HG02884 (cell line): Measurements from ENCODE around the gene TUBG1.

ENCODE experiments used
- ATAC-seq: cut with Tn5 transposase; IDR thresholded peaks from one replicate; pipeline ENCODE4 v1.9.1; 2021; ENCODE audit warnings: mild to moderate bottlenecking, moderate library complexity; ENCODE audit not compliant: unreplicated experiment

The TUBG1 gene

GRCh38 chr17:42609182-42609813, at the start of gene TUBG1, which contains the start of gene RETREG3:
Gene TUBG1, plus strand, starts transcription at chr17:42609683. Its CDS starts 55 bp downstream, at chr17:42609738.
Gene RETREG3, minus strand, starts transcription at chr17:42609374. Its CDS starts 50 bp downstream, at chr17:42609324.
- peak; percentile 78 for ATAC-seq

- ATAC-seq: no peak
Observed at GRCh38 chr17:42560246-42560645, 49.2 kb upstream of the TUBG1 start.

- ATAC-seq: no peak
Observed at GRCh38 chr17:42561897-42562387, 47.5 kb upstream of the TUBG1 start, which contains the start of gene COASY. Gene COASY, plus strand, starts transcription at chr17:42562148. Its CDS starts 475 bp downstream, at chr17:42562623.

GRCh38 chr17:42562388-42563142, 46.9 kb upstream of the TUBG1 start:
- ATAC-seq: no peak

GRCh38 chr17:42563143-42563509, 46.4 kb upstream of the TUBG1 start:
- ATAC-seq: no peak

GRCh38 chr17:42563543-42563942, 45.9 kb upstream of the TUBG1 start:
- no peak for ATAC-seq

- ATAC-seq: no peak
Observed at GRCh38 chr17:42563950-42564349, 45.5 kb upstream of the TUBG1 start.

- ATAC-seq: no peak
Observed at GRCh38 chr17:42564815-42565522, 44.5 kb upstream of the TUBG1 start.

GRCh38 chr17:42565523-42566214, 43.8 kb upstream of the TUBG1 start:
- no peak for ATAC-seq

- ATAC-seq: no peak
Observed at GRCh38 chr17:42566215-42566882, 43.1 kb upstream of the TUBG1 start.

GRCh38 chr17:42566883-42567573, 42.5 kb upstream of the TUBG1 start, which contains the start of gene MLX:
Gene MLX, plus strand, starts transcription at chr17:42567100. Its CDS starts 25 bp downstream, at chr17:42567125.
- ATAC-seq: peak; percentile 41

GRCh38 chr17:42568341-42569111, 41.0 kb upstream of the TUBG1 start:
- no peak for ATAC-seq

GRCh38 chr17:42571435-42572225, 37.9 kb upstream of the TUBG1 start:
- no peak for ATAC-seq

- ATAC-seq: no peak
Observed at GRCh38 chr17:42573095-42573494, 36.4 kb upstream of the TUBG1 start.

- no peak for ATAC-seq
Observed at GRCh38 chr17:42574463-42574862, 35.0 kb upstream of the TUBG1 start.

- ATAC-seq: no peak
Observed at GRCh38 chr17:42577140-42577531, 32.3 kb upstream of the TUBG1 start.

GRCh38 chr17:42577532-42578281, 31.8 kb upstream of the TUBG1 start, which contains the start of gene PSMC3IP:
Gene PSMC3IP, minus strand, starts transcription at chr17:42577729. Its CDS starts 43 bp downstream, at chr17:42577686.
- peak; percentile 71 for ATAC-seq
